Esophagus squamous epithelium (tissue), 4 donors: Measurements from ENCODE around the gene KDELR3.

ENCODE experiments used
- POLR2A ChIP-seq, 4 donors: fragments of 450-650 bp; IDR thresholded peaks; one replicate each; pipeline ENCODE4 v1.6.1; 2017; ENCODE audit warnings: antibody characterized with exemption in 4 of 4, mild to moderate bottlenecking in 4 of 4, moderate library complexity in 3 of 4
- TF ChIP-seq, protein P1 (sequence below), 6 experiments: fragments of 450-650 bp in 4 of 6; fragments of 200-600 bp in 2 of 6; sonication (generic) in 2 of 6; IDR thresholded peaks; one replicate each; pipeline ENCODE4 v1.5.1; 2016 to 2019; ENCODE audit warnings: antibody characterized with exemption in 6 of 6, mild to moderate bottlenecking in 4 of 6, moderate library complexity in 4 of 6

DNA sequence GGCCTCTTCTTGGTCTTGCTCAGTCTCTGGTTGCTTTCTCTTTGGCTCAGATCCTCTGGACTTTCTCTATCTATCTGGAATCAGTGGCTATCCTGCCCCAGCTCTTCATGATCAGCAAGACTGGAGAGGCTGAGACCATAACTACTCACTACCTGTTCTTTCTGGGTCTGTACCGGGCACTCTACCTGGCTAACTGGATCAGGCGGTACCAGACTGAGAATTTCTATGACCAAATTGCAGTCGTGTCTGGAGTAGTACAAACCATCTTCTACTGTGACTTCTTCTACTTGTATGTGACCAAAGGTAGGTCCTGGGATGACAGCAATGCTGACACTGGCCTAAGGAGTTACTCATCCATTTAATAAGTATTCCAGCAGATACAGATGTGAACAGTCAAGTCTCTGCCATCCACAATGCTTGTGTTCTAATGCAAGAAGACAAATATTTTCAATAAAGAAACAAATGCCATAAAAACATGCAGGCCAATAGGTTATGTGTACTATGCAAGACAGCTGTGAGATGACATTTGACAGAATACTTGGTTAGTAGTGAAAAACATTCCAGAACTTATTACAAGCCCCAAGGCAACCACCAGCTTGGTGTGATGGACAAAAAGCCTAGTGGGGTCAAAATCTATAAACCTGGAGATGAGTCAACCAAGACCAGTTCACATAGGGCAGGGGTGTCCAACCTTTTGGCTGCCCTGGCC, 13.4 kb downstream of the KDELR3 start:
- TF ChIP-seq, protein P1, sequence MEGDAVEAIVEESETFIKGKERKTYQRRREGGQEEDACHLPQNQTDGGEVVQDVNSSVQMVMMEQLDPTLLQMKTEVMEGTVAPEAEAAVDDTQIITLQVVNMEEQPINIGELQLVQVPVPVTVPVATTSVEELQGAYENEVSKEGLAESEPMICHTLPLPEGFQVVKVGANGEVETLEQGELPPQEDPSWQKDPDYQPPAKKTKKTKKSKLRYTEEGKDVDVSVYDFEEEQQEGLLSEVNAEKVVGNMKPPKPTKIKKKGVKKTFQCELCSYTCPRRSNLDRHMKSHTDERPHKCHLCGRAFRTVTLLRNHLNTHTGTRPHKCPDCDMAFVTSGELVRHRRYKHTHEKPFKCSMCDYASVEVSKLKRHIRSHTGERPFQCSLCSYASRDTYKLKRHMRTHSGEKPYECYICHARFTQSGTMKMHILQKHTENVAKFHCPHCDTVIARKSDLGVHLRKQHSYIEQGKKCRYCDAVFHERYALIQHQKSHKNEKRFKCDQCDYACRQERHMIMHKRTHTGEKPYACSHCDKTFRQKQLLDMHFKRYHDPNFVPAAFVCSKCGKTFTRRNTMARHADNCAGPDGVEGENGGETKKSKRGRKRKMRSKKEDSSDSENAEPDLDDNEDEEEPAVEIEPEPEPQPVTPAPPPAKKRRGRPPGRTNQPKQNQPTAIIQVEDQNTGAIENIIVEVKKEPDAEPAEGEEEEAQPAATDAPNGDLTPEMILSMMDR (IDR thresholded peaks at IDR 0.05): no peak
- TF ChIP-seq POLR2A (IDR thresholded peaks at IDR 0.05): no peak
